Measurements from ENCODE around the gene MUS81.
"Not testable (repeated sequence)": the region's sequence is repeated elsewhere in the genome, so short reads cannot be mapped to it uniquely, and the experiment has no call there.

MUS81 gene

GRCh38 chr11:65847746-65848145 lies 12.5 kb upstream of the MUS81 start:
- no peak for DNase-seq (ENCODE audit: extremely low read depth in 1 of 2, low read depth in 1 of 2)

- not testable (repeated sequence) for DNase-seq (ENCODE audit: extremely low read depth in 1 of 2, low read depth in 1 of 2)
Observed at GRCh38 chr11:65848693-65849092, 11.5 kb upstream of the MUS81 start.

- no peak for DNase-seq (ENCODE audit: extremely low read depth in 1 of 2, low read depth in 1 of 2)
Observed at GRCh38 chr11:65849366-65849765, 10.9 kb upstream of the MUS81 start.

- DNase-seq (ENCODE audit: extremely low read depth in 1 of 2, low read depth in 1 of 2): no peak
Observed at GRCh38 chr11:65849771-65850216, 10.4 kb upstream of the MUS81 start.

- DNase-seq (ENCODE audit: extremely low read depth in 1 of 2, low read depth in 1 of 2): no peak
Observed at GRCh38 chr11:65850217-65851082, 9.8 kb upstream of the MUS81 start.

GRCh38 chr11:65851083-65851579 lies 9.1 kb upstream of the MUS81 start:
- no peak for DNase-seq (ENCODE audit: extremely low read depth in 1 of 2, low read depth in 1 of 2)

- DNase-seq (ENCODE audit: extremely low read depth in 1 of 2, low read depth in 1 of 2): no peak
Observed at GRCh38 chr11:65851811-65852507, 8.3 kb upstream of the MUS81 start.

GRCh38 chr11:65852508-65853245 lies 7.6 kb upstream of the MUS81 start:
- no peak for DNase-seq (ENCODE audit: extremely low read depth in 1 of 2, low read depth in 1 of 2)

GRCh38 chr11:65853246-65853979 lies 6.8 kb upstream of the MUS81 start:
- no peak for DNase-seq (ENCODE audit: extremely low read depth in 1 of 2, low read depth in 1 of 2)

- no peak for DNase-seq (ENCODE audit: extremely low read depth in 1 of 2, low read depth in 1 of 2)
Observed at GRCh38 chr11:65854161-65854592, 6.1 kb upstream of the MUS81 start.

- DNase-seq (ENCODE audit: extremely low read depth in 1 of 2, low read depth in 1 of 2): no peak
Observed at GRCh38 chr11:65854852-65855837, 5.1 kb upstream of the MUS81 start.

- no peak for DNase-seq (ENCODE audit: extremely low read depth in 1 of 2, low read depth in 1 of 2)
Observed at GRCh38 chr11:65855927-65856363, 4.3 kb upstream of the MUS81 start.

- DNase-seq (ENCODE audit: extremely low read depth in 1 of 2, low read depth in 1 of 2): peak; percentile 74 to 75
Observed at GRCh38 chr11:65856689-65857499, 3.3 kb upstream of the MUS81 start.

GRCh38 chr11:65857500-65857852 lies 2.8 kb upstream of the MUS81 start:
- no peak for DNase-seq (ENCODE audit: extremely low read depth in 1 of 2, low read depth in 1 of 2)

GRCh38 chr11:65857853-65858680 lies 2.2 kb upstream of the MUS81 start, which contains the start of gene CFL1:
Gene CFL1, minus strand, starts transcription at chr11:65858180. Its CDS starts 81 bp downstream, at chr11:65858099.
- DNase-seq (ENCODE audit: extremely low read depth in 1 of 2, low read depth in 1 of 2): peak; percentile 96 to 97

GRCh38 chr11:65858681-65859087 lies 1.5 kb upstream of the MUS81 start:
- DNase-seq (ENCODE audit: extremely low read depth in 1 of 2, low read depth in 1 of 2): no peak

GRCh38 chr11:65859095-65859811 lies 980 bp upstream of the MUS81 start:
- DNase-seq (ENCODE audit: extremely low read depth in 1 of 2, low read depth in 1 of 2): peak; percentile 96 to 100
